NCI-H1105 (cell line): ENCODE measurements around the gene CDH20.

Source experiments
- DNase-seq: peaks from one replicate; lab custom pipeline; 2025; lab: John Stamatoyannopoulos, UW

Gene CDH20

DNA sequence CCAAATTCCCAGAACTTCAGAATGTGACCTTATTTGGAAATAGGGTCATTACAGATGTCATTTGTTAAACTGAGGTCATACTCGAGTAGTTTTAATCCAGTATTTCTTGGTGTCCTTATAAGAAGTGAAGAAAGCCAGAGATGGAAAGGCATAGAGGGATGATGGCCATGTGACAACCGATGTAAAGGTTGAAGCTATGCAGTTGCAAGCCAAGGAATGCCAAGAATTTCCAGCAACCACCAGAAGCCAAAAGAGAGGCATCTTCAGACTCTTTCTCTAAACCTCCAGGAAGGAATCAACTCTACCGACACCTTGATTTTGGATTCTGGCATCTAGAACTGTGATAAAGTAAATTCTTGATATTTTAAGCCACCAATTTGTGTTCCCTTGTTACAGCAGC, 242.2 kb downstream of the CDH20 start:
- DNase-seq, result no peak

- no peak for DNase-seq
Measured at GRCh38 chr18:61578846-61579245, 245.6 kb downstream of the CDH20 start.

DNA sequence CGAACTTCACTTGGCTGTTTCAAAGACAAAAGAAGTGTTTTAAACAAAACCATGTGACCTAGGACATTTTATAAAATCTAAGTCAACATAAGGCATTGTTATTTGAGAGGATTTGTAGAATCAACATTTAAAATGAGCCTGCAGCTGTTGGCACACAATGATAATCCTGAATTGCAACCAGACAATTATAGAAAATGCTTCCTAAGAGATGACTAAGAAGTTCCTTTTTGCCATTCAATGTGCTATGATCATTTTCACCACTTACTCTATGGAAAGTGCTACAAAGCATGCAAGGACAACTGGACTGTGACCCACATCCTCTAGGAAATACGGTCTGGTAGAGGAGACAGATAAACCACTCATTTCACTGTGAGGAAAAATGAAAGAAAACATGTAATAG, 246.4 kb downstream of the CDH20 start:
- no peak for DNase-seq

GRCh38 chr18:61580046-61580445, 246.8 kb downstream of the CDH20 start:
- no peak for DNase-seq

- DNase-seq, result peak; percentile 54
Measured at GRCh38 chr18:61581578-61582201, 248.5 kb downstream of the CDH20 start.

DNA sequence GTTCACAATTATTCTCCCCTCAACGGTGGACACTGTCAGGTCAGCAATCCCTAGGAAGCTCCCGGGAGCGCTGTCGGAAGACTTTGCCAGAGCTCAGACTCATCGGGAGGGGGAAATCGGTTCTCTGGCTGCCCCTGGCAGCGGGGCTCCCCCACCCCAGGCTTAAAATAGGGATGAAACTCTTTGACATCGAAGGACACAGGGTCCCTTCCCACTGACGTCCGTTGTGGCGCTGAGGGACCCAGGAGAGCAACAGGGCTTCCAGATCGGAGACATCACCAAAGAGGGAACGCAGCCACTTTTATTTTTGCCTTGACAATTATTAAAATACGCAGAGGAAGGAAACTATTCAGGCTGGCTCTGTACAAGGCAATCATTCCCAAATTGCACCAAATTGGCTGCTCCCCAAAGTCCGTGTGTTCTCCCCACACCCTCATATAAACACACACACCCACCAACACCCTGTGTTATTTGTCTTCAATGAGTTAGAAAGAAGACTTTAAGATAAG, 249.0 kb downstream of the CDH20 start:
- DNase-seq, result no peak

DNA sequence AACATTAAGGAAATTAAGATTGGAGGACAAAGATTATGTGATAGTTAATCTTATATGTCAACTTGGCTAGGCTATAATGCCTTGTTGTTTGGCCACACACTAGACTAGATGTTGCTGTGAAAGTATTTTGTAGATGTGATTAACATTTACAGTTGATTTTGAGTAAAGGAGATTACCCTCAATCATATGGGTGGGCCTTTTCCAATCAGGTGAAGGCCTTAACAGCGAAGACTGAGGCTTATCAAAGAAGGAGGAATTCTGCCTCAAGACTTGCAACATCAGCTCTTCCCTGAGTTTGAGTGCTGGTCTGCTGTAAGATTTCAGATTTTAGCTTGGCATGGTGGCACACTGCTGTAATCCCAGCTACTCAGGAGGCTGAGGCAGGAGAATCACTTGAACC, 250.3 kb downstream of the CDH20 start:
- no peak for DNase-seq

GRCh38 chr18:61587865-61588264, 254.6 kb downstream of the CDH20 start:
- no peak for DNase-seq

GRCh38 chr18:61589053-61589723, 256.0 kb downstream of the CDH20 start:
- DNase-seq, result no peak

GRCh38 chr18:61589724-61590065, 256.5 kb downstream of the CDH20 start:
- no peak for DNase-seq

DNA sequence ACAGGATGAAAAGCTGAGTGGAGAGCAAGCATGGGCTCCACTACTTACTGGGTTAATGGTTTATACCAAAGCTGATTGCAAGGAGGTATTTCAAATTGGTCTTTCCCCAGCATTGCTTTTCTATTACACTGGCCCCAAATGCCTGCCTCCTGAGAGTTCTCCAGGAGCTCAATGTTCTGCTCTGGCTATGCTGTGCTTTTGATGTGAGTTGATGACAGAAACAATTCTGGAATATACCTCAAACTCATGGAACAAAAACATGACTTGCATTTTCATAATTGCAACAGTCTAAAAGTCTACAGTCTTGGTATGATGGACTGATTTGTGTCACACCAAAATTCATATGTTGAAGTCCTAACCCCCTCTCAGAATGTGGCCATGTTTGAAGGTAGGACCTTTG, 258.0 kb downstream of the CDH20 start:
- DNase-seq, result no peak

DNA sequence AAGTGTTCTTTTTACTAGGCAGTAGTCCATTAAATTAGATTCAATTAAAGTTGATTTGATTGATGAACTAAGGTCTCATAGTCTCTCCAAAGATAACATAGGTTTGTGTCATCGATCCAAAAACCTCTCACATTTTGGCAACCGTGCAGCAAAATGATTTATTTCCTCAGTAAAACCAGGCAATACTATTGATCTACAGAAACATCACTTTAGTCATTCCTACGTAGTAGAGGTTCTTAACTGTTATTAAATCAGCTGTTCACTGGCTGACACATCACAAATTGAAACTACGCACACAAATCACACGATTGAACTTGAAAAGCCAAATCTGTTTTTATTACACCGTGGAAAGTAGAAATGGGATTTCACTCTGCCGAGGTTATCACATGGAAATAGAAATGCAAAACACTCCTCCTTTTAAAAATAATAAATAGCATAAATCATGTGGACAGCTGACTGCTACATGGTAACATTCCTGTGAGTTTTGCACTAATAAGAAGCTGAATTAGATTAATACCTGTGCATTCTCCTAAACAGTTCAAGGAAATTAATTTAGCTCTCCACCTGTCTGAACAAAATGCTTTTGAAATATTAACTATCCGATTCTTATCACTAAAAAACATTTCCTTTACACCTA, 262.5 kb downstream of the CDH20 start:
- no peak for DNase-seq

DNA sequence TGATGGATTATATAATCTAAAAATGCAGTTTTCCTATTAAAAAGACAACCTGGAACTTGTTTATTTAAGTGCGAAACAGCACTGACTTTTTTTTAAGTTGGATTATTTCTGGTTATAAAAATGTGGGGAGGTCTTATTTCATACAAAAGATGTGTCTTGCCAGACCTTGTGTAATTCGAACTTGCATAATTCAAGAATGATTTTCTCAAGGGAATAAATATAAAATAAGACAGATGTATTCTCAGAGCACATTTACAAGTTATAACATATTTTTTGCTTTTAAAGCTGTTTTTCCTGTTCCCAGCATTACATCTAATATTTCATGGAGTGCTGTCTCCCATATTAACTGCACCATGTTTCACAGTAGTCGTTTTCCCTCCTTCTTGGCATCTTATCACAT, 263.1 kb downstream of the CDH20 start:
- no peak for DNase-seq

GRCh38 chr18:61597316-61597715, 264.1 kb downstream of the CDH20 start:
- no peak for DNase-seq

- DNase-seq, result no peak
Measured at GRCh38 chr18:61600422-61600821, 267.2 kb downstream of the CDH20 start.

- DNase-seq, result no peak
Measured at GRCh38 chr18:61602836-61603235, 269.6 kb downstream of the CDH20 start.
